ENCODE measurements around the gene DNA2. TPM values are rescaled to one million over a fixed set of nuclear protein-coding genes. Genes with fewer than 3 reads are reported as not detected.

DNA2 gene
- total and polyA plus RNA-seq, 2 of the 4 experiments (the other 2 are of a cell fraction), result 3.9 to 5.6 TPM

GRCh38 chr10:68434657-68435056 lies 37.1 kb downstream of the DNA2 start:
- intact Hi-C loops (cut with micrococcal nuclease), result no loop called here
- DNase-seq (peak; percentile 4), ATAC-seq (ENCODE audit: low read depth) (peak; percentile 35)
- Histone ChIP-seq H3K36me3 (ENCODE audit: control insufficient read depth, insufficient read depth, low read length) (no peaks in the 10 kb centered on the region), H2AK9ac (replicated peaks; ENCODE audit: low read depth, low read length, poor library complexity) (no peak overlapping the region), H4K91ac (ENCODE audit: insufficient read depth, low read depth, low read length) (no peak overlapping the region), H3K27ac (ENCODE audit: insufficient read depth, low read length) (no peak overlapping the region), H4K20me1 (ENCODE audit: insufficient read depth, low read length) (no peaks in the 10 kb centered on the region), H3K9ac (ENCODE audit: low read depth, low read length) (no peak overlapping the region), H3K79me1 (ENCODE audit: low read depth in 1 of 2, low read length in 2 of 2) (no peaks in the 10 kb centered on the region), H3K56ac (ENCODE audit: extremely low read depth, insufficient read depth, low read length) (no peak overlapping the region), H2BK15ac (ENCODE audit: low read depth, low read length) (no peak overlapping the region), H2AFZ (replicated peaks; ENCODE audit: low read length, poor library complexity) (no peak overlapping the region), H2BK120ac (ENCODE audit: low read depth, low read length) (no peak overlapping the region), H2BK20ac (ENCODE audit: low read depth, low read length) (no peak overlapping the region), H4K8ac (ENCODE audit: low read depth in 2 of 2, low read length in 2 of 2) (no peak overlapping the region), H3K4me2 (ENCODE audit: low read depth, low read length) (no peak overlapping the region), H3K9me1 (ENCODE audit: insufficient read depth, low read length) (no peaks in the 10 kb centered on the region), H3K4me3 (ENCODE audit: insufficient read depth, low read depth, low read length) (no peak overlapping the region), H3K4me1 (ENCODE audit: control insufficient read depth, insufficient read depth, low read length) (no peaks in the 10 kb centered on the region), H2AK5ac (ENCODE audit: low read depth, low read length) (no peak overlapping the region), H3K18ac (ENCODE audit: low read depth, low read length) (no peak overlapping the region), H3K27me3 (ENCODE audit: control insufficient read depth, insufficient read depth, low read length) (no peaks in the 10 kb centered on the region), H3K14ac (replicated peaks; ENCODE audit: low read depth, low read length) (no peak overlapping the region), H3K9me3 (ENCODE audit: control insufficient read depth, insufficient read depth, low read length) (no peaks in the 10 kb centered on the region), H2BK5ac (ENCODE audit: low read depth, low read length, poor library complexity, severe bottlenecking) (no peak overlapping the region), H4K5ac (ENCODE audit: low read depth, low read length) (no peak overlapping the region), H3K4ac (ENCODE audit: low read depth, low read length) (no peak overlapping the region), H3K23ac (ENCODE audit: low read depth, low read length) (no peak overlapping the region)
- BruUV-seq (replicated peaks), result no TSS peak
- POLR2A ChIA-PET (ENCODE audit: unreplicated experiment), result no interaction called here
- WGBS, 2 experiments (ENCODE audit: extremely low coverage in 2 of 2, insufficient read length in 1 of 2), result no CpG with 5 or more reads among the region's 4 CpGs
- in situ Hi-C loops (cut with MboI; ENCODE audit: low sequenced_read_pairs), result no loop called here
- CTCF ChIA-PET, result no interaction called here
- no peak for TF ChIP-seq FOS (IDR thresholded peaks at IDR 0.05; ENCODE audit: low read depth, low read length)
- TF ChIP-seq POLR2A (IDR thresholded peaks at IDR 0.05; ENCODE audit: low read depth, low read length), result no peak
- TF ChIP-seq RAD21 (IDR thresholded peaks at IDR 0.05; ENCODE audit: low read length), result no peak
- no peak for TF ChIP-seq BHLHE40 (IDR thresholded peaks at IDR 0.05; ENCODE audit: low read depth, low read length)
- no peak for TF ChIP-seq USF2 (IDR thresholded peaks at IDR 0.05; ENCODE audit: low read depth, low read length)
- no peak for TF ChIP-seq ELK1 (IDR thresholded peaks at IDR 0.05; ENCODE audit: borderline replicate concordance, low read depth, low read length)
- TF ChIP-seq CEBPB (IDR thresholded peaks at IDR 0.05; ENCODE audit: low read depth, low read length), result no peak
- TF ChIP-seq MAFK (IDR thresholded peaks at IDR 0.05; ENCODE audit: low read depth, low read length), result no peak
- TF ChIP-seq SMC3 (IDR thresholded peaks at IDR 0.05; ENCODE audit: low read depth, low read length), result no peak
- TF ChIP-seq NFE2L2 (IDR thresholded peaks at IDR 0.05; ENCODE audit: low read depth, low read length), result no peak
- TF ChIP-seq MXI1 (IDR thresholded peaks at IDR 0.05; ENCODE audit: borderline replicate concordance, low read depth, low read length), result no peak
- TF ChIP-seq RFX5 (IDR thresholded peaks at IDR 0.05; ENCODE audit: low read depth, low read length), result no peak
- TF ChIP-seq CHD1 (IDR thresholded peaks at IDR 0.05; ENCODE audit: low read depth, low read length), result no peak
- TF ChIP-seq MAZ (IDR thresholded peaks at IDR 0.05; ENCODE audit: borderline replicate concordance, low read depth, low read length), result no peak
- TF ChIP-seq RCOR1 (IDR thresholded peaks at IDR 0.05; ENCODE audit: insufficient replicate concordance, low read length), result no peak
- TF ChIP-seq CTCF (conservative IDR thresholded peaks at IDR 0.05; ENCODE audit: low read depth, low read length), result no peak
- dilution Hi-C loops (cut with HindIII; ENCODE audit: low sequenced_read_pairs, unreplicated experiment), result no loop called here

All from IMR-90 (cell line).